Activated CD4-positive, alpha-beta T cell treated with anti-CD3 and anti-CD28 coated beads, Interleukin-2, Interleukin-6, amounts not matched to agents 100 ng/mL and 50 ng/mL, durations not matched to agents 16 hours and 8 hours (primary cell): ENCODE data around the gene BROX.
"Not testable (repeated sequence)": the region's sequence is repeated elsewhere in the genome, so short reads cannot be mapped to it uniquely, and the experiment has no call there.

Experiments
- DNase-seq: peaks from one replicate; pipeline ENCODE4 v3.0.0-alpha.2; 2020

The BROX gene, protein sequence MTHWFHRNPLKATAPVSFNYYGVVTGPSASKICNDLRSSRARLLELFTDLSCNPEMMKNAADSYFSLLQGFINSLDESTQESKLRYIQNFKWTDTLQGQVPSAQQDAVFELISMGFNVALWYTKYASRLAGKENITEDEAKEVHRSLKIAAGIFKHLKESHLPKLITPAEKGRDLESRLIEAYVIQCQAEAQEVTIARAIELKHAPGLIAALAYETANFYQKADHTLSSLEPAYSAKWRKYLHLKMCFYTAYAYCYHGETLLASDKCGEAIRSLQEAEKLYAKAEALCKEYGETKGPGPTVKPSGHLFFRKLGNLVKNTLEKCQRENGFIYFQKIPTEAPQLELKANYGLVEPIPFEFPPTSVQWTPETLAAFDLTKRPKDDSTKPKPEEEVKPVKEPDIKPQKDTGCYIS

DNA sequence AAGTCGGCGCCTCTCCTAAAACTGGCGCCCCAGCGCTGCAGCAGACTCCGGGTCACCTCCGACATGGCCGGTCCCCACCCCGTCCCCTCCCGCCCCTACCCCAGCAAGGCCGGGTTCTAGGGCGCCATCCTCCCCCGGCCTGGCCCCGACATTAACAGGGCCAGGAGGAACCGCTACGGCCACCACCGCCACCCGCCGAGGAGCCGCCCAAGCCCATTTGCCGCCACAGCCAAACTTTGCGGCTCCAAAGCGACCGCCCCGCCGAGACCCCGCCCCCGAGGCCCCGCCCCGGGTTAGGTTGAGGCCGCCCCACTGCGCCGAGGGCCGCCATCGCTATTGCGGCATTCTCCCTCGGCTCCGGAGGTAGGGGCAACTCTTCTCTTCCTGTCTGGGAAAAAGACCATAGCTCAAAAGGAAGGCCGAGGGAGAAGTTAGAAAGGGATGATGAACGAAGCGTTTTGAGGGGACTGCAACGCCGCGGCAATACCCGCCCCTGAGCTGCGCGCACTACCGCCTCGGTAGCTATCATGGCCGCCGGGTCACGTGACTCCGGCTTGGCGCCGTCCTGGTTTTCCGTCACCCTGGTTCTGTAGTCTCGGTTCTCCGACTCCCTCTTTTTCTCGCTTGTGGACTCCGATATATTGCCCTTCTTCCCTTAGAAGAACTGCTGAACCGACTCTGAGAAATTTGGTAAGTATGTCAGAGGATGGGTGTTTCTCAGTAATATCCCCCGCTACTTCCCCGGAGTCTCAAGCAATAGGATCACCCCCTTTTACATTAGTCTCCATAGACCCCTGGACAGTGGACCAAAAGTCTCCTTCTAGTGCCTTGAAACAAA lies at the start of gene BROX, which contains the start of gene AIDA:
BROX (plus strand) TSS at position 312 of the 838 bp plus-strand sequence. CDS start 3,136 bp downstream, outside the sequence.
AIDA (minus strand) TSS at position 239 of the 838 bp plus-strand sequence; CDS start at position 65, 174 bp downstream.
- peak; percentile 96 for DNase-seq

DNA sequence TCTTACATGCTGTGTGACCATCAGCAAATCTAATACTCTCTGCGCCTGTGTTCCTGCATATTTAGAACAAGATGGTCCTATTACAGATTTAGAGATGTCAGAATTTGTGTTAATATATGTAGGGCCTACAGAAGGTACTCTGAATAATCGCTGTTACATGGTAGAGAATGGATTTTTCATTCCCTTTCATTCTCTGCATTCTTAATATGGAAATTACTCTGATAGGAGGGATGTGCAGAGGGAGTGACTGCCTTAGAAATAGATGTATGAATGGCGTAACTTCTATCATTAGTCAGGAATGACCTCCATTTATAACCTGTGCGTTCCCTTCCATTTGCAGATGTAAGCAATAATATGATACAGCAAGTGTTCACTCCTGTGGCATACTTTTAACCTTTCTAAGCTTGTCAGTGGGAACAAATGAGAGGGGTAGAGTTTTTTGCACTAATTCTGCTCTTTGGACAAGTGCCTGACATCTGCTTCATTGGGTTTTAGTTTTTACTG lies 48.9 kb upstream of the BROX start:
- DNase-seq: no peak

DNA sequence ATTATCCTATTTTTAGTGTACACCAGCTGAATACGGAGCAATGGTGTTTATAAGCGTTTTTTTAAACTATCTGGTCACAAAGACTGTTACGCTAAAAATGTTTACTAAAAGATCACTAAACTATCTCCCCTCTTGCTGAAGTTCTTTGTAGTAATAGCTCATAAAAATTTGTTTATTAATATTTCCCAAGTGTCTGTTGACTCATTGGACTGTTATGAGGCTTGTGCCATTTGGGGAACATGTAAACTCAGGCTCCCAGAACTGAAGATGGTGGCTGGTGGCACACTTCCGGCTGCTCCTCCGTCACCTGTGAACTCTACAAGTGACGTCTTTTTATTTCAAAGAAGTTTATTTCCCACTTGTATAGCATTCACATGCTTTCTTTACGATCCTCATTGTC lies 46.4 kb upstream of the BROX start:
- no peak for DNase-seq

DNA sequence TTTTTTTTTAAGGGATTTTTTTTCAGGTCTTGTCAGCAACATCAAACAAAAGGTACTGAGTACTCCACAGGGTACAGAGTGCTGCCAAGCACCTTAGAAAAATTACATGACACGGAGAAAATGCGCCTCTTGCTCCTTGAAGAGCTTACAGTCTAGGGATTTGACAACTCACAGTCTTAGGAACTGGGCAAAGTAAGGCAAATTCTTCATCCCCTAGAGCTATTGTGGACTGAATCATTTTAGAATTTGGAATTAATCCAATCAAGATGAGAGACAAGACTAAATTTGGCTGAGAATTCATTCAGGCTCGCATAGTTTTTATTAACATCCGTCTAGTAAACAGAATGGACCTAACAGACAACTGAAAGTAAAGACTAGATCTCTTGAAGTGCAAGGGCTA lies 44.2 kb upstream of the BROX start:
- DNase-seq: not testable (repeated sequence)

DNA sequence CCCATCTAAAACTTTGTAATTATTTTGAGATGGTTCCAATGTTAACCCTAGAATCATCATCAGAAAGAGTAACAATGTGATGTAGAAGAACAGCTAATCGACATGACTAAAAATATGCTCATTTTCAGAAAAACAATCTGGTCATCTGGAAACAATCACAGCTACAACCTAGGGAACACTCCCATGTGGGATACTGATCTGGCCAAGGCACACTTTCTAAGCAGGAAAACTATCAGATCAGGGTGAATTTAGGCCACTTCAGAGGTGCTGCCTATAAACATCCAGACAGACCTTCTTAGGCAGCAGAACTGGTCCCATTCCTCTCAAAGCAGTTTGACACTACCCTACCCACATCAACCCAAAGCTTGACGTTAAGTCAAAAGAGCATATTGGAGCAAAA lies 43.3 kb upstream of the BROX start:
- not testable (repeated sequence) for DNase-seq

DNA sequence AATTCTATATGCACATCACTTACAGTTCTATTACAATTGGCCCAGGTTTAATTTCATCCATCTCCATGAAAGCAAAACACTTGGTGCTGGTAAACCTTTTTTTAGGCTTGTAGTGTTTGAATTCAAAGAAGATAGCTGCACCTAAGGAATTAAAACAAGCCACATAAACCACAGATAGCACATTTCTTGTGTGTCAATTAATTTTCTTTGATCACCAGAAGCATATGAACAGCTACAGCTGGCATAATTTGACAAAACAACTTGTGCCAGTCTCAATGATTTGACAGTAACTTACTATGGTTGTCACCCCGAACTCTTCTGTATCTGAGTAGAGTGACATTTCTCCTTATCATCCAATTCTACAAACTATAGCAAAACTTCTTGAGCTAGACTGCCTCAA lies 42.3 kb upstream of the BROX start:
- no peak for DNase-seq

DNA sequence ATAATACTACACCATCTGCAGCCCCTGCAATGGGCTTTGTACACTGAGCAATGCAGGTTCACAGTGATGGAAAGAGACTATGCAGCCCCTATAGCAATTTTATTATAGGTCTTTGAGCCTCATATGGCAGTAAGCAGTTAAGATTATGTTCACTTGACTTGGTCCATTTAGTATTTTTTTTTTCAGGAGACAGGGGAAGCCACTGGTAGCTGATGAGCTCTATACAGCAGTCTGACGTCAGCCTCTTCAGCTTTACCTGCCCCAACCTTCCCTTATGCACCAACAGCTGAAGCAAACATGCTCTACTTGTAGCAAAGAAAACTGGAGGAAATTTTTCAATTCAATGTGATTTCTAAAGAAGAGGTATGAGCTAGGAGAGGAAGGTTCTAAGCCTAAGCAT lies 32.3 kb upstream of the BROX start:
- DNase-seq: no peak

DNA sequence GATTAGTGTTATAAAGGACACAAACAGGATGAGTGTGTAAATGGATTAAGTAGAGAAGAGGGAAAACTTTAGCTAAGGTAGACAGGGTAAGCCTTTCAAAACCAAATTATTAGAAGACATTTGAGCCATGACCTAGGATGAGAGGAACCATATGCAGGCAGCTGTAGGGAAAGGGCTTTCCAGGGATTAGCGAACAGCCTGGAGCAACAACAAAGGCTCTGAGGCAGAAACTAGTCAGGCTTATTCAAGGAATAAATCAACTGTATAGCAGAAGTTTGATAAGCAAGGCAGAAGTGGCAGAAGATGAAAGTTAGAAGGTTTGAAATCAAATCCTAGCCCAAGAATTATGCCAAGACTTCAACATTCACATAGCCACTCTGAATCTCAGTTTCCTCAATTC lies 21.3 kb upstream of the BROX start:
- DNase-seq: no peak

DNA sequence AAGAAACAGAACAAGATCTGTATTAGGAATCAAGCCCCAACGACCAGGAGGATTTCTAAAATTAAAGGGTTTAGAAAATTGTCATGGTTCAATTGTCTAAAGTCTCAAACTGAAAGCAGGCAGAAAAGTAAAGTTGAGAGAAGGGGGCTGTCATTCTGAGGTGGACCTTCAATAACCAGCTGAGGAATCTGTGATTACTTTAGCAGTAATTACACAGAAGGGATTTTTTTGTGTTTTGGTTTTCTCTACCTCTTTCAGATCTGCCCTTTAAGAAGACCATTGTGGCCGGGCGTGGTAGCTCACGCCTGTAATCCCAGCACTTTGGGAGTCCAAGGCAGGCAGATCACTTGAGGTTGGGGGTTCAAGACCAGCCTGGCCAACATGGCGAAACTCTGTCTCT lies 17.4 kb upstream of the BROX start:
- DNase-seq: no peak

DNA sequence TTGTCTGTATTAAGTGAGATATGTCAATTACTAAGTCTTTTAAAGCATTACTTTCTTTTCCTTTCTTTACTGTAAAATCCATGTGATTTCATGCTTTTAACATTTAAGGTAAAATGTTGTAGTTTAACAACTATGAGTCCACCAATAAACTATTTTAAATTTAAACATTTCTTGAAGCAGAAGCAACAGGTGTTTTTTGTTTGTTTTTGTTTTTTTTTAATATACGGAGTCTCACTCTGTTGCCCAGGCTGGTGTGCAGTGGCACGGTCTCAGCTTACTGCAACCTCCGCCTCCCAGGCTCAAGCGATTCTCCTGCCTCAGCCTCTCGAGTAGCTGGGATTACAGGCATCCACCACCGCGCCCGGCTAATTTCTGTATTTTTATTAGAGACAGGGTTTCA lies 15.6 kb upstream of the BROX start:
- DNase-seq: no peak

DNA sequence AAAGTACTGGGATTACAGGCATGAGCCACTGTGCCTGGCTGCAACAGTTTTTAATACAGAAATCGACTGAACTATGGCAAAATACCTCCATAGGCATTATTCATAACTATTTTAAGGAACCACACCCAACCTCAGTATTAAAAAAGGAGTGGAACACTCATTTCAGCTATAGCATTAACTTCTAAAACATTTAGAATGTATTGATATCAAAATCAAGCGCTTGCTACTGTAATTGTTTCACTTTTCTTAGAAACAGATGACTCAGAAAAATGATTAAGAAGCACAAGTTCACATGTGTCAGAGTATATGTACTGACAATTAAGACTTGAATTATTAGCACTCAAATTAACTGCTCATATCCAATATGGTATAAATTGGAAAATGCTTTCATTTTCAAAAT lies 15.2 kb upstream of the BROX start:
- no peak for DNase-seq

DNA sequence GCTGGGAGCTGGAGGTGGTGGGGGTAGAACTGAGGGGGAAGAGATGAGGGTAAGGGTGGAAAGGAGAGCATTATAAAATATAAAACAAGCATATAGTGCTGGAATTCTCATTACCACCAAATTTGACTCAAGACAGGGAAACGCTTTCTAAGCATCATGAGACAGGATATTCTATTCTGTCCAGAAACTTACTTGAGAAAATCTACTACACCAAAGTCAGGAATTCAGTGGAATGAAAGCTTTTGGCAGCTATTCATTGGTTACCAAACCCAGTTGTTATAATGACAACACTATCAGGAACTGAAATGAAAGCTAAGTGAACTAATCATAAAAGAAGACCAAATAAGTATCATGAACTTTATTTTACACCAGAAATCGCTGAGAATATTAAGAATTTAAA lies 14.5 kb upstream of the BROX start:
- no peak for DNase-seq

DNA sequence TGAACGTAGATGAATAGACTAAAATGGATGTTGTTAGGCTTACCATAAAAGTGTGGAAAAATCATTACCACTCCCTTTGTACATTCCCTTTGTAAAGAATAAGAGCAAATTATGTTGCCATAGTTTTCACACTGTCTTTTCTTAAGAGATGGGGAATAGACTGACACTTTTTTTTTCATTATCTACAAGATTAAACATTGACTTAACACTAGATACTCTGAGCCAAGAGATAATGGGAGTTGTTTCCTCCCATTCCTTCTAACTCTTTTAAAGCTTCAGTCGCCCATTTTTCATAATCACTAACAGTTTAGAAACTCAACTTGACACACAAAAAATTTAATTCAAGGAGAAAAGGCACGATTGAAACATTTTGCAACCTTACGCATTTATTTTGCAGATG lies 10.2 kb upstream of the BROX start:
- no peak for DNase-seq

DNA sequence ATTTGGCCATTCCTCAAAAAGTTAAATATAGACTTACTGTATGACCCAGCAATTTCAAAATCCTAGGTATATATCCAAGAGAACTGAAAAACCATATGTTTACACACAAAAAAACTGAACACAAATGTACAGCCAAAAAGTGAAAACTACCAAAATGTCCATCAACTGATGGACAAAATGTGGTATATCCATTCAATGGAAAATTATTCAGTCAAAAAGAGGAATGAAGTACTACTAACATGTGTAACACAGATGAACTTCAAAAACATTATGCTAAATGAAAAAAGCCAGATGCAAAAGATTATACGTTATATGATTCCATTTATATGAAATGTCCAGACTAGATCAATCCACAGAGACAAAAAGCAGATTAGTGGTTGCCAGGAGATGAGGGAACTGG lies 8.1 kb upstream of the BROX start:
- no peak for DNase-seq

DNA sequence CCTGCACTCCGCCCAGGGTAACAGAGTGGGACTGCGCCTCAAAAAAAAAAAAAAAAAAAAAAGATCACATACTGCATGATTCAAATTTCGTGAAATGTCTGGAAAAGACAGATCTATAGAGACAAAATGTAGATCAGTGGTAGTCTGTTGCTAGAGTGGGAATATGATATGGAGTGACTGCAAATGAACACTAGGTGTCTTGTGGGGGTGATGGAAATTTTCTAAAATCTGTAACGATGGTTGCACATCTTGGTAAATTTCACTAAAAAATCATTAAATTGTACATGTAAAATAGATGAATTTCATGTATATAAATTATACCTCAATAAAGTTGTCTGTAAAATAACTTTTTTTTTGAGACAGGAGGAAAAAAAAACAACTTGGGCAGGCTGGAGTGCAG lies 5.5 kb upstream of the BROX start:
- DNase-seq: no peak

DNA sequence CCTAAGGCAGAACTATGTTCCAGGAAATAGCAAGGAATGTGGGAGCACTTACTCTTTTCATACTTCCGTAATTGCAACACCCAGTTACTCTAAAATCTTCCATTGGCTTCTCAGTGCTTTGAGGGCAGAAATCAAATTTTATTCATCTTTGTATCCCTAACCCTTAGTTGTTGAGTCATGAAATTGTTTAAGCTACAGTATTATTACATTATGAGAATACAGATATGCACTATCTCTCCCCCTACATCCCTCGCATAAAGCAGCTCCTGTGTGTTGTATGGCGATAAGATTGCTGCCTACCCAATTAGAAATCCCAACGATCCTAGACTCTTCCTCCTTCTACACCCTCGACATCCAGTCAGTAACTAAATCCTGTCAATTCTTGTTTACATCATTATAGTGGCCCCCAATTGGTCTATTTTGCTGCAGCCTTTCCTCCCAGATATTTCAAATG lies 2.6 kb upstream of the BROX start:
- DNase-seq: no peak

DNA sequence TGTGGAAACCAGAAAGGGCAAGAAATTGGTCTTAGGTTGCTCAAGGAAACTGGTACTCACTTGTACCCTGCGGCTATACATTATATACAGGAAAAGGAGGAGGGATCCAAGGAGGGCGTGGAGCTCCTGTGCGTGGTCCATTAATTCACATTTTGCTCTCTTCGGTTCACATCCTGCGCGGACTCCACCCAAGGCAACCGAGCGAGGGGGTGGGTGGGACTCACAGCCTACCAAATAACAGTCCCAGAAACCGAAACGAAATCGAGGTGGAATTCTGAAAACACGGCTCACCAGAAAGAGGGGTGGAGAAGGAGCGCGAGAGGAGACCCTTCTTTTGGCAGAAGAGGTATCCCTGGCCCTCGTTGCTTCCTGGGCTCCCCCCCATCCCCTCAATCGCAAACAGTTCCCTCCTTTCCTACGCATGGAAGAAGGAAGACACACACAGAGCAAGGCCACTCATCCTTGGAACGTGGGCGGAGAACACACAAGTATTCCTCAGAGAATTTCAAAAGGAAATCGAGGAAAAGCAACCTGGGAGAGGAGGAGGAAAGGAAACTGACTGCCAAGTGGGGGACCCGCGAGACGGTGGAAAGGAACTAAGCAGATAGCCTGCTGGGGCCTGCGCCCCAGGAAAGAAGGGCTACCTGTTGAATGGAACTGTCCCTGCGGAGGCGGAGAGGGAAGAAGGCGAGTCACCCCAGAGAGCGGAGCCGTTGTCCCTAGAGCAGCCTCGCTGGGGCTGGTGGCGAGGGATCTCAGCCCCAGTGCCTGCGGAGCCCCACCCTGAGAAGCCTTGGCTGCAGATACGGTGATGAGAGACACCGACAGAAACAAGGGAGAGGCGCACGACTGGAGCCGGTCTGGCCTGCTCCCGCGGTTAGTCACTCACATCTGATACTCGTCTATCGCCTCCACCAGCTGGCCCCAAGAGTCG lies 778 bp upstream of the BROX start:
- DNase-seq: peak; percentile 77

DNA sequence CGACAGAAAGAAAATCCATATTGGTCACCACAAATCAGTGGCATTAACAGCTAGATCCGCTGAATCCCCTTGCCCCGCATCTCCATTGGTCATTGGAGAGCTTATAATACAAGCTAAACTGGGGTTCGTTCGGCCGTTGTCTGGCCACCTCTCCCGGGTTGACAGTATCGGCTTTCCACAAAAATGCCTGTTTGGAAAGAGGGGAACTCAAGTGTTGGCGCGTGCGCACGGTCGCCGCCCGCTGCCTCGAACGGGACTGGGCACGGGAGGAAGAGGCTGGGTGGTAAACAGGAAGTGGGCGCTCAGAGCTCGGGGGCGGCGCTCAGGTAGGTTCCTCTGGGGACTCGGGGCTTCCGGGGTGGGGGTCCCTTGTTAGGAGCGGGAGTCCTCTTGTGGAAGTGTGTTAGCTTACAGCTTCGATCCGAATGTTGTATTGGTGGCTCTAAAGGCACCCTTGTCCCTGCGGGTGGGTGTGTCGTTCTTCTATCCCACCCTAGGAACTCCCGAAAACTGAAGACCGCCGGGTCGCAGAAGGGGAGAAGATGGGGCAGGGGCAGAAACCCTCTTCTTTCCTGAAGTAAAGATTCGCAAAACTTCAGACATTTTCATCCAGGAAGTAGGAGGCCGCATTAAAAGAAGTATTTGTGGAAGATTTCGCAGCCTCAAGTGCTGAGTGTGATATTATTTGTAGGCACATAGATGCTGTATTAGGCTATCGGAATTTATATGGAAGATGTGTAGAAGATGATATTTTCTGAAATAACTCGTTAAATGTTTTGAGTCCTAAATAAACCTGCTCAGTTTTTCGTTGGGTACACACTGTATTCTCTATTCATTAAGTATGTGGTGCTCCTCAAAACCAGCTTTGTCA lies 962 bp downstream of the BROX start:
- DNase-seq: peak; percentile 92

DNA sequence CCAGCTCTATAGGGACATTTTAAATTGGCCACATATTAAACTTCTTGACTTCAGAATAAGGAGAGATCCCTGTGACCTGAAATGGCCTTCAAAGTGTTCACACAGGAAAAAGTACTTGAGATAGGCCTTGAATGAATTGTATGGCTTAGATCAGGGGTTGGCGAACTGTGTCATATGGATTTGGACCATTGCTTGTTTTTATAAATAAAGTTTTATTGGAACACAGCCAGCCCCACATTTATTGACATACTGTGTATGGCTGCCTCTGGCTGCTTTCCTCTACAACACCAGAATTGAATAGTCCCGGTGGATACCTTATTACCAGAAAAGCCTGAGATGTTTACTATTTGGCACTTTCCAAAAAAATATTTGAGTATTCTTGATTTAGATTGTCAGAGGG lies 4.0 kb downstream of the BROX start:
- no peak for DNase-seq

DNA sequence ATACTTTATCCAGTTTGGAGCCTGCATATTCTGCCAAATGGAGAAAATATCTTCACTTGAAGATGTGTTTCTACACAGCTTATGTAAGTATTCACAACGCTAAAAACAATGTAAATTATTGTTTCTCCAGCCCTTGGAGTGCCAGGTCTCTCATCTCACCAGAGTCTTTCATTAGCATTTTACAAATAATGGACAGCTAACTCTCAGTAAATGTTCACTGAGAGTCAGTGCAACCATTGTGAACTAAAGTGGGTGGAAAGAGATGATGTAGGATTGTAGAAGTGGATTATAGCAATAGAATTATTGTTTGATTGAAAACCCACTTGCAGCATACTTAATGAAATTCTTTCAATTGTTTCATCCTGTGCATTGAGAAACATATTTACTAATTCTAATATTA lies 16.4 kb downstream of the BROX start:
- no peak for DNase-seq

DNA sequence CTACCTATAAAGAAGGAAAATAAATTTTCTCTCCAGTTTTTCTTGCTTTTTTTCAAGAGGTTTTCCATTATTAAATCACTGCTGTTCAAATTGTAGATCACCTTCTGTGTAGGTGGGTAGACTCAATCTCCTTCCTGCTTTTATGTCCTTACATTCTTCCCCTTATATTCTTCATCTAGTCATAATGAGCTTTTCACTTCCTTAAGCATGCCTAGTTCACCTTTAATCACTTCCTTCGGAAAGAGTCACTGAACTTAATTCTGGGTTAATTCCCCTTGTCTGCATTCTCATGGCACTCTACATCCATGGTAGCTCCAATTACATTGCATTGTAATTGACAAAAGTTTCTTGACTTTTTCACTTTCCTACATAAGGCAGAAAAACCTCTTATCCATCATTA lies 18.5 kb downstream of the BROX start:
- DNase-seq: no peak
